Kidney capillary endothelial cell (primary cell): ENCODE data around the gene SKOR1.

Source experiments
- DNase-seq: peaks from one replicate; pipeline ENCODE4 v3.0.0-alpha.2; 2018; ENCODE audit warnings: low spot score

Gene SKOR1

DNA sequence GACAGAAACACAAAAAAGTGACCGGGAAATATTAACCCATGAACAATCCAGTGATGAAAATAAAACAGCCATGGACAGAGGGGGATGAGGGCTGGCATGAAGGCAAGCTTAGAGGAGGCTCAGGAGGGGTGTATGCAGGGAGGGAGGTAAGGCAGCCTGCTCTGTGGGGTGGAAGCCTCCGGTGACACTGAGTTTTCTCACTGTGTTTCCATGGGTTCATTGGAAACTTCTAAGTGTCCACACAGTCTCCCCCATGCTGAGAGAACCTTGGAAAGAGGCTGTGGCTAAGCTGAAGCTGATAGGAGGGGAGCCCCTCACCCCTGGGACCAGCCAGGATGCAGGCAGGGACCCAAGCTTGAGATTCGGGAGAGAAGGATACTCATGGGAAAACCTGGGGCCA, 6.8 kb upstream of the SKOR1 start:
- DNase-seq: no peak

GRCh38 chr15:67819636-67820035, 5.7 kb upstream of the SKOR1 start:
- DNase-seq: no peak

DNA sequence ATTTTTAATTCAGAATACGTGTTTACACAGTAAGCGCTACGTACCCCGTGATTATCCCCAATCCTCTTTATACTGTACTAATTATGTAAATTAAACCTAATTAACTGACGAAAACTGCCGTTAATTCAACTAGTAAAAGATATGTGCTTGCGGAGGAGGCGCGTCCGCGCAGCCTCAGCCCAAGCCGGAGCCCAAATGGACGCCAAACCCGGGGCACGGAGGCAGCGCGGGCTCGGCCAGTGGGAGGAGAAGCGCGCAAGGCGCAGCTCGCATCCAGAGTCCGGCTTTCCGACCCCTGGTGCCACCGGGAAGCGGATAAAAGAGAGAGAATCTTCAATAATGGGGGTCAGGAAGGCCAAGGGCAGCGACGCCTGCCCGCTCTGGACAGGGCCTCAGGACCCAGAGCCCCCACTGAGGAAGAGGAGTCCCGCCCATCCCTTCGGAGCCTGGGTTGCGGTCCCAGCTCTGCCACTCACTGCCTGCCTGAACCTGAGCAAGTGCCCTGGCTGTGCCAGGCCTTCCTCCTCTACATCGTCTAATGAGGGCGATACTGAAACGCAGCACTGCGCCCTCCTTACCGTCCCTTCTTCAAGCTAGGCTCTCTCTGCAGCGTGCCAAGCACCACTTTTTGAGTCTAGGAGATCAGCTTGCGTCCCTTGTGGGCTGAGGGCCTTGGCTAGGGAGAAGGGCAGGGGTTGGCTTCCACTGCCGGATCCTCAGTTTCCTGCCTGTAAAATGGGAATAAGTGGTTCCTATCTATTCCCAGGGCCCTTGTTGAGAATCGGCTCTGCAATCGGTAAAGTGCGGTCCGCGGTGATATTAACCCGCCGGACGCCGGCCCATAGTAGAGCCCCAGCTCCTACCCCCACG, 5.0 kb upstream of the SKOR1 start:
- DNase-seq: no peak

GRCh38 chr15:67820992-67821783, 4.1 kb upstream of the SKOR1 start:
- no peak for DNase-seq

DNA sequence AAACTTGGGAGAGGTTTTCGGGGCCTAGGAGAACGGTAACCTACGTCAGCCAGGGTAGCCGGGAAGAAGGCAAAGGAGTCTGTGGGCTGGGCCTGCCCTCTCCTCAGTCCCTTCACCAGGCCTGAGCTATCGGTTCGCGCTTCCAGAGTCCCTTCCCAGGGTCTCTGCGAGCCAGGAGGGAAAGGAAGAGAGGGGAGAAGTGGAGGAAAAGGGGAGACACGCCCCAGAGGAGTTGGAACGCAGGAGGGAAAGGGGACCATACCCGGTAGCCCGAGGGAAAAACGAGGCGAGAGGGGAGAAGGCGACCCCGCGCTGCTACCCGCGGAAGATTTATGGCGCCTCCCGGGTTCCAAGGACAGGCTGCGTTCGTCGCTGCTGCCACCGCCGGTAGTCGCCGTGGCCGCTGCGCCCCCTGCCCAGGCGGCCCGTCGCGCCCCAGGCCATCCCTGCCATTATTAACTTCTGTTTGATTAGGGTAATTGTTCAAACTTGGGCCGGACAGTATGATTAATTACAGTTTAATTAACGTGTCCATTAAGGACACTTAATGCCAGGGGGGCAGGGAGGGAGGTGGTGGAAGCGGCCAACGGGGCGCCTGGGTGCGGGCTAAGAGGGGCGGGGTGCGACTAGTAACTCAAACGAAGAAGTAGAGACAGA, 3.4 kb upstream of the SKOR1 start:
- DNase-seq: no peak

DNA sequence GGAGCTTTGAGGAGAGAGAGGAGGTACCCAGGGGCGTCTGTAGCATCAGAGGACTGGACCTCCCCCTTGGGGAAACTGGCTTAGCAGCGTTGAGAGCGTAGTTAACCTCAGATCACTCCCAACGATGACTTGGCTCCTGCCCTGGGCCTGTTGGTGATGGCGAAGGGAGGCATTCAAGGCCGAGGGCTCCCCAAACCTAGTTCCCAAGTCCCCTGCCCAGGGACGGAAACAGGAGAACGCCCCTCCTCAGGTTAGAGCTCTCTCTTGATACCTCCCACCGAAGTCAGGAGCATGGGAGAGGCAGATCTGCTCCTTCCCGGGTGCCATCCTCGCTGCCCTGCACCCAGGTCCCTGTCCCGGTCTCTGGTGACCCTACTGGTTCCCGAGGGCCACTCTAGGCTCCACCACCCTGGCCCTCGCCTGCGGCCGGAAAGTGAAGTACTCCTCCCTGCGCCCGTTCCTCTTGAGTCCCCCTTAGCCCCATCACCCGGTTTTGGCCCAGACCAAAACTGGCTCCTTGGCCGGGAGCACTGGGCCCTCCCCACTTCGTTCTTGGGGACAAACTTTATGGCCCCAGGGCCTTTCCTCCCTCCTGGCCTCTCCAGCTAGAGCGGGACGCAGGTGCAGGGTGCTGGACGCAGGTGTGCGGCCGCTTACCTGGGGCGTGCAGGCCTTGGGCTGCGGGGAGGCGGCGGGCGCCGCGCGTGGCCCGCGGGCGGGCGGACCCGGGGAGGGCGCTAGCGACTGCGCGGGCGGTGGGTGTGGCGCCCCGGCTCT, 2.6 kb upstream of the SKOR1 start:
- no peak for DNase-seq

DNA sequence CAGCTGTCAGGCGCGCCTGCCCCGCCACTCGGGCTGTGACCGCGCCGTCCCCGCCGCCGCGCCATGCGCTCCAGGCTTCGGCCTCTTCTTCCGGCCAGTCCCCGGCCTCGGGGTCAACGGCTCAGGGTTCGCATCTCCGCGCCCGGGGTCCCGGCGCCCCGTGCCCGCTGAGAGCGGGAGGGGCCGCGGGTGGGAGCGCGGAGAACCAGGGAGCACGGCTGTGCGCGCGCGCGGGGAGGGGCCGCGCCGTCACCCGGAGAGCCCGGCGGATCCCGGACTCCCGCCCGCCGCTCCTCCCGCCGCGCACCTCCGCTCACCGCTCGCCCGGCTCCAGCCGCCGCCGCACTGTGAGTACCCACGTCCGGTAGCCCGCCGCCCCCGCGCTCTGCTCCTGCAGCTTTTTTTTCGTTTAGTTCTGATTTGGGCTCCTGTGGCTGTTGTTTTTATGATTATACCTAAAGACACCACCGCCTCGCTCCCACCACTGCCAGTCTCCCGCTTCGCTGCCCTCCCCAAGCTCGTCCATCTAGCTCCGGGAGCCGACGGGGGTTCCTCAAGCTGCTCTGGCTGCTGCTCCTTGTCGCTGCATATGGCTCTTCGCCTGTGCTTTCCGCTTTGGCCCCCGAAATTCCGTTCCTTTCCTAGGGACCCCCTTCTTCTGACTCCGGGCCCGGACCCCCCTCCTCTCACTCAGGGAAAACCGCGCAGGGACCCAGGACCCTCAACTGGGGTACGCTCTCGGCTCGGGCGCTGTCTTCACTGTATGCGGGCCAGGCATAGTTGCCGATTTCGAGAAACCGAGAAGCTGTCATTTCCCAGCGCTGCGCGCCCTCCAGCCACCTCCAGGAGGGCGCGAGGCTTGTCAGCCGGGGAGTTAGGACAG, 1.8 kb upstream of the SKOR1 start:
- DNase-seq: no peak

GRCh38 chr15:67824197-67824968, 926 bp upstream of the SKOR1 start:
- DNase-seq: no peak

GRCh38 chr15:67825881-67826716, 790 bp downstream of the SKOR1 start:
- no peak for DNase-seq

GRCh38 chr15:67826717-67827561, 1.6 kb downstream of the SKOR1 start:
- DNase-seq: no peak

GRCh38 chr15:67827562-67828277, 2.4 kb downstream of the SKOR1 start:
- DNase-seq: no peak

DNA sequence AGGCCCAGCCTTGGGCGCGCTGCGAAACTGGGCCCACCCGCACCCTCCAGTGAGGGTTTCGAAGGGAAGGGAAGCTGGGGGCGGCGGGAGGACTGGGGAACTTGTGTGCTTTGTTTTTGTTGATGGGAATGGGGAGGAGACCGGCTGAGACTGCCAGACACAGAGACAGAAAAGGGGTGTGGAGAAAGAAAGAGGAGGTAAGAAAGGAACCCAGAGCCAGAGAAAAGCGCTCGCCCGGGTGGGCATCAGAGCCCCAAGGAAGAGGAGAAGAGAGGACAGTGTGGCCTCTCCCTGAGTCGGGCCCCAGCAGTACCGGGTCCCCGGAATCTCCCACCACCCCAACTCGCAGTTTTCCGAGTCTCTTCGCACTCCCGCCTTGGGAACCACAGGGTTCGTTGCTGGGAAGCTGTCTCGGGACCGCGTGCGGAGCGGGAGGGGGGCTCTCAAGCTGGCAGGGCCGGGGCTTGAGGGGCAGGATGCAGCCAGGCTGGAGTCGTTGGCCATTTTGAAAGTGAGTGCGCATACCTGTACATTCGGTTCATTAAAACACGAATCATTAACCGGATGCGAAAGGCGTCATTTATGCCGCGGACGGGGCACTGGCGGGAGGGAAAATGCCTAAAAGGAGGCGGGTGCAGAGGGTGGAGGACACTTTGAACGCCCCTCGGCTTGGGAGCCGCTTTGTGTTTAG, 3.1 kb downstream of the SKOR1 start:
- no peak for DNase-seq

GRCh38 chr15:67828969-67829646, 3.8 kb downstream of the SKOR1 start:
- DNase-seq: no peak

DNA sequence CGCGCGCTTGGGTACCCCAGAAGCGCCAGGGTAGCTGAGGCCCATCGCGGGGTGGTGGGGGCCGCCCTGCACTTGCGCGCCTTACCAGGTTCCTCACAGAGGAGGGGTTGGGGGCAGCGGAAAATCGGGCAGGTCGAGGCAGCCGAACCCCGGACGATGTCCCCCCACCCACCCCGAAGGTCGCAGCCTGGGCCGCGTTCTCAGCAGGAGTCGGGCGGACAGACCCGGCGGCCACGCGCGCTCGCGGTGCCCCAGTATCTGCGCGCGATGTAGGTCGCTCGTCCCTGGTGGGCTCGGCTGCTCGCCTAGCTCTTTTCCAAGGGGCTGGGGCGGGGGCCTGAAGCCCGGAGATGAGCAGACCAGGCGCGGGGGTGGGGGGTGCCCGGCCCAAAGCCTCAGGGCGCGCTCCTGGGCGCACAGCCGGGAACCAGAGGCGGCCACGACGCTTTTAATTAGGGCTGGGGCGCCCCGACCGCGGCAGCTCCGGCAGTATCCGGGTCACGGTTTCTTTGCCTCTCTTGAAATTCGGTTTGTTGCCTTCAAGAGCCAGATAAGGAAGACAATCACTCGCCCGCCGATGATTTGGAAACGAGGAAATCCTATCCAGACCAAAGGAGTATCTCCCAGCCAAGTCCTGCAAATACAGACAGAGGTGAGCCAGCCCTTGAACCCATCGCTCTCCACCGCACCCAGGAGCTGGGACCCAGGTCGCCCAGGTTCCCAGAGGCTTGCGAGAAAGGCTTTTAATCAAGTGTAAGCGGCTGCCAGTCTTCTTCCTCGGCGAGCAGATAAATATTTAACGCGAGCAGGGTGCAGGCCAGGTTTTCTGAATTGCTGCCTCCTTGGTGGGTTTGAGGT, 4.6 kb downstream of the SKOR1 start:
- DNase-seq: no peak

GRCh38 chr15:67831363-67831762, 6.1 kb downstream of the SKOR1 start:
- DNase-seq: no peak
